Activated naive CD4-positive, alpha-beta T cell treated with anti-CD3 and anti-CD28 coated beads for 36 hours (primary cell): ENCODE data around the gene TMTC2. TPM values are rescaled to one million over a fixed set of nuclear protein-coding genes. Genes with fewer than 3 reads are reported as not detected.

ENCODE experiments used
- CTCF ChIA-PET: fragments of 350-600 bp; sonication (Branson Sonifier 250); formaldehyde crosslinking; loops from one replicate; lab custom pipeline; 2021; ENCODE audit warnings: antibody characterized with exemption; lab: Charles Lee
- DNase-seq: peaks from one replicate; pipeline ENCODE4 v3.0.0-alpha.2; 2020
- H3K27ac Mint-ChIP-seq: one replicate; pipeline ENCODE4 v1.8.0; 2021; ENCODE audit warnings: mild to moderate bottlenecking, mixed read lengths
- H3K27me3 Mint-ChIP-seq: one replicate; pipeline ENCODE4 v1.8.0; 2021; ENCODE audit warnings: low read depth, mixed read lengths
- H3K36me3 Mint-ChIP-seq: one replicate; pipeline ENCODE4 v1.8.0; 2021; ENCODE audit warnings: low read depth, mixed read lengths
- H3K4me1 Mint-ChIP-seq: one replicate; pipeline ENCODE4 v1.8.0; 2021; ENCODE audit warnings: low read depth, mixed read lengths
- H3K4me3 Mint-ChIP-seq: one replicate; pipeline ENCODE4 v1.8.0; 2021; ENCODE audit warnings: mild to moderate bottlenecking, moderate library complexity, mixed read lengths
- H3K9me3 Mint-ChIP-seq: one replicate; pipeline ENCODE4 v1.8.0; 2021; ENCODE audit warnings: mixed read lengths
- intact Hi-C: fragments of 100-400 bp; cut with micrococcal nuclease; formaldehyde crosslinking; loops from one replicate; pipeline ENCODE4 v1.15.1; 2023
- total RNA-seq, 2 experiments: library from RNA; stranded (reverse); gene quantifications; one replicate each; pipeline ENCODE4 v1.2.3, GENCODE V29; 2021

TMTC2 gene
- total RNA-seq, 2 experiments from 2014 or later = 3.1 TPM

DNA sequence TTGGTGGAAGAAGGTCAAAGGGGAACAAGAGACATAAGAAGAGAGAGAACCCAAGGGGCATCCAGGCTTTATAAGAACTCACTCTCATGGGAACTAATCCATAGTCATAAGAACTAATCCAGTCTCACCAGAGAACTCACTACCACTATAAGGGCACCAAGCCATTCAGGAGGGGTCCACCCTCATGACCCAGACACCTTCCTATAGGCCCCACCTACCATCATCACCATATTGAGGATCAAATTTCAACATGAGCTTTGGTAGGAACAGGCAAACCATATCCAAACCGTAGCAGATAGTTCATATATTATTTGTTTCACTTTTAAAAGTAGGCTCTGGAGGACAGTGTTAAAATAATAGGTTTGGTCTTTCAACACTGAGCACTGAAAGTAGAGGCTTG is 350.1 kb downstream of the TMTC2 start:
- H3K27me3 Mint-ChIP-seq = no peaks in the 10 kb centered on the region

DNA sequence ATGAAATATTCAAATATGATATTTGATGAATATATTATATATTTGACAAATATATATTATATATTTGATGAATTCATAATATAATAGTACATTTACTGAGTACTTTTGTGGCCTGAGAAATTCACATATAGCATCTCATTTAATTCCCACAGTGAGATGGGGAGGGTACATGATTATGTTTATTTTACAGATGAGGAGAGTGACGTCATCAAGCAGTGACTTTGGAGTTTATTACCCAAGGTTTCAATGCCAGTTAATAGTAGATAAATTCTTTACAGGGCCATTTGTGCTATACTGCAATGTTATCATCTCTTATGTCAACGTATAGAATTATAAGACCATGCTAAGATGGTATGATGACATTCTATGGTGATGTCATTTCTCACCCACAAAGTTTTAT is 352.7 kb downstream of the TMTC2 start:
- Mint-ChIP-seq H3K4me3 (no peak overlapping the region), H3K27me3 (no peaks in the 10 kb centered on the region), H3K4me1 (no peaks in the 10 kb centered on the region), H3K9me3 (no peaks in the 10 kb centered on the region), H3K36me3 (no peaks in the 10 kb centered on the region), H3K27ac (no peak overlapping the region)
- no peak for DNase-seq
- CTCF ChIA-PET = no interaction called here
- intact Hi-C loops = no loop called here

More for the DNA sequence above, 350.1 kb downstream of the TMTC2 start:
- Mint-ChIP-seq H3K9me3 (no peaks in the 10 kb centered on the region), H3K4me3 (no peak overlapping the region), H3K27ac (no peak overlapping the region), H3K4me1 (no peaks in the 10 kb centered on the region), H3K36me3 (no peaks in the 10 kb centered on the region)
- intact Hi-C loops = no loop called here
- no peak for DNase-seq
- CTCF ChIA-PET = no interaction called here

DNA sequence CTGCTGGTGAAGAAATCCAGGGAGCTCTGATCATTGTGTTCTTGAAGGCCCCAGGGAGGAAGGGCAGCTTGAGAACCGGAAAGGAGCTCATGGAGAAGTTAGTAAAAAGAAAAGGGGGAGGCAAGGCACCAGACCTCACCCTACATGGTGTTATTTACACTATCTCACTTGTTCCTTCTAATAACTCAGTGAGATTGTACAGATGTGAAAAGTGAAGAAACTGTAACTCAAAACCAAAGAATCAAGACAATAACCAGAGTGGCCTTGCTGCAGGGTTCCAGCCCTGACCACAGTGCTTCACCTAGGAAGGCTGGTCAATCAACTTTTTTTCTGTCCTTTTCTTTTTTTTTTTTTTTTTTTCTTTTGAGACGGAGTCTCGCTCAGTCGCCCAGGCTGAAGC is 353.6 kb downstream of the TMTC2 start:
- H3K9me3 Mint-ChIP-seq = no peaks in the 10 kb centered on the region
- no peak overlapping the region for H3K27ac Mint-ChIP-seq
- no peaks in the 10 kb centered on the region for H3K36me3 Mint-ChIP-seq
- intact Hi-C loops = no loop called here
- H3K27me3 Mint-ChIP-seq = no peaks in the 10 kb centered on the region
- H3K4me3 Mint-ChIP-seq = no peak overlapping the region
- CTCF ChIA-PET = interaction anchor here (0.6 kb wide), 1 partner anchor 10 kb away, joined by 9 read pairs; no protein-coding TSS in a partner anchor
- no peaks in the 10 kb centered on the region for H3K4me1 Mint-ChIP-seq
- no peak for DNase-seq

DNA sequence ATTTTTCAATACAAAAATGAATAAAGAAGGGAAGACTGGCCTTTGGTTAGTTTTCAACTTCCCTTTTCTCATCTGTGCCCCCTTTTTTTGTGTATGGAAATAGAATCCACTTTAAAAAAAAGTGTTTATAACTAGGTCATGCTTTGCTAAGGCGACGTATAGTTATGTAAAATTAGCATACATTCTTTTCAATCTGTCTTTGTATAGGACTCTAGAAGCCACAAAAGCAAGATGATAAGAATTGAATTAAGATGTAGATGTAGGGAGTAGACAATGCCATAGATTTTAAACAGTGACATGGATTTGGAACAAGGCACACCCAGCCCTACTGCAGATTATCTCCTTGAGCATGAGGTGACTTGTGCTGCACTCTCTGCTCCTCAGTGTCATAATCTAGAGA is 354.3 kb downstream of the TMTC2 start:
- H3K27me3 Mint-ChIP-seq = no peaks in the 10 kb centered on the region
- H3K4me1 Mint-ChIP-seq = no peaks in the 10 kb centered on the region
- H3K9me3 Mint-ChIP-seq = no peaks in the 10 kb centered on the region
- CTCF ChIA-PET = interaction anchor here (0.6 kb wide), 1 partner anchor 10 kb away, joined by 9 read pairs; no protein-coding TSS in a partner anchor
- intact Hi-C loops = no loop called here
- no peaks in the 10 kb centered on the region for H3K36me3 Mint-ChIP-seq
- DNase-seq = no peak
- H3K4me3 Mint-ChIP-seq = no peak overlapping the region
- H3K27ac Mint-ChIP-seq = no peak overlapping the region

DNA sequence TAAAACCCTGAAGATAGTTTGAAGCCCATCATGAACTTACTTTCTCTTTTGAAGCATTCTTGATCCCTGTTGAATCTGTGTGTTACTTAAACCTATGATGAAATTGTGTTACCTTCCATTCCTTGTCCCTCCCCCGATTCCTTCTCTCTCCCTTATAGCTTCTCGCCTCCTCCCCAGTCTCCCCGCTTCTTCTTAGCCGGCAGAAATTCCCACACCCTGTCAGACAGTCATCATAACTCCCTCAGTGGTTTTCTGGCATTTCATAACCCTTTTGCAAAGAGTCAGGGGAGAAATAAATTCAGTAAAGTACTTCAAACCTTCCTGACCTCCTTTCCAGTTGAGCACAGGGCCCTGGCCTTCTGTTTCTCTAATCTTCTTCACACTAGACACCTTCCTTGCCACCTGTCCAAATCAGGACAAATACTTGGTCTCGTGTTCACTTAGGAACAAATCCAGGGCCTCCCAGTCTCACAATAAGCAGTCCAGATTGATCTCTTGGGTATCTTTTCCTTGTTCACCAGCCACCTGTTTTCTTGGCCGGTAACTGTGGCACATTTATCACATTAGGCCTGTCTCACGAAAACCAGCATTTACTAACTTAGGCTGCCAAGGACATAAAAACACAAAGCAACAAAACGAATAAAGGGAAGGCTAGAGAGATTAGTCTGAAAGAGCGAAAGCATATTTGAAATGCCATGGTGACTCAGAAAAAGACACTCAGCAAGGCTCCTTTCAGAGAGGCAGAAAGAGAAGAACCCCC is 355.9 kb downstream of the TMTC2 start:
- CTCF ChIA-PET = no interaction called here
- H3K27me3 Mint-ChIP-seq = no peaks in the 10 kb centered on the region
- H3K4me3 Mint-ChIP-seq = no peak overlapping the region
- DNase-seq = no peak
- intact Hi-C loops = no loop called here
- H3K9me3 Mint-ChIP-seq = no peaks in the 10 kb centered on the region
- H3K36me3 Mint-ChIP-seq = no peaks in the 10 kb centered on the region
- no peak overlapping the region for H3K27ac Mint-ChIP-seq
- no peaks in the 10 kb centered on the region for H3K4me1 Mint-ChIP-seq

DNA sequence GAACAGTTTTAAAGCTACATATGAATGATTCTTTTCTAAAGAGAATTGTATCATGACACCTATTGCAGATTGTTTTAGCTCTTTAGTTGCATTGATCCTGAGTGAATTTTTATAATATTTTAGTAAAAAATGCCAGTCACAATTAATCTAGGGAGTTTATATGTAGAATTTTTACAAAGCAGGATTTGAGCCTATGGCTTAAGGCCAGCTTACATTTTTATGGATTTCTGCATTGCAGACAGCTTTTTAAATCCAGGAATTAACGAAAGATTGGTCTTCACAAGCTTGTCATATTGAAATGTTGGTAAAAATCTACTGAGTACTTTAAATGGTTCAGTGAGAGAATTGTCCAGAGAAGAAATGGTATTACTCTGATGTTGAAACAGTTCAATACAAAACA is 358.0 kb downstream of the TMTC2 start:
- no peak for DNase-seq
- intact Hi-C loops = no loop called here
- H3K4me1 Mint-ChIP-seq = no peaks in the 10 kb centered on the region
- H3K27me3 Mint-ChIP-seq = no peaks in the 10 kb centered on the region
- no peak overlapping the region for H3K4me3 Mint-ChIP-seq
- no peaks in the 10 kb centered on the region for H3K9me3 Mint-ChIP-seq
- H3K36me3 Mint-ChIP-seq = peaks cover 2% of the 10 kb centered on the region
- no peak overlapping the region for H3K27ac Mint-ChIP-seq
- CTCF ChIA-PET = no interaction called here

DNA sequence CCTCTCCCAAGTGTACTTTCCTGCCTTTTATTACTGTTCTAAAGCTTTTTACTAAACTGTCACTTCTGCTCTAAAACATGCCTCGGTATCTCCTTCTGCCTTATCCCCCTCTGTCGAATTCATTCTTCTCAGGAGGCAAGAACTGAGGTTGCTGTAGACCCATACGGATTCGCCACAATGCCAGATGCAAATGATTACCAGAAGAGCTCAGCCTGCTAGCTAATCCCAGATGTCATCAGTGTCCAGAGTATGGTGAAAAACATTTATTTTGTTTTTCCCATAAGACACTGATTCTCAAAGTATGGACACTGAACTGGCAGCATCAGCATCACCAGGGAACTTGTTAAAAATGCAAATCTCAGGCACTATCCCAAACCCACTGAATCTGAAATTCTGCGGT is 359.3 kb downstream of the TMTC2 start:
- CTCF ChIA-PET = no interaction called here
- Mint-ChIP-seq H3K9me3 (no peaks in the 10 kb centered on the region), H3K27ac (no peak overlapping the region), H3K27me3 (no peaks in the 10 kb centered on the region), H3K36me3 (peaks cover 2% of the 10 kb centered on the region), H3K4me3 (no peak overlapping the region), H3K4me1 (no peaks in the 10 kb centered on the region)
- intact Hi-C loops = no loop called here
- no peak for DNase-seq

DNA sequence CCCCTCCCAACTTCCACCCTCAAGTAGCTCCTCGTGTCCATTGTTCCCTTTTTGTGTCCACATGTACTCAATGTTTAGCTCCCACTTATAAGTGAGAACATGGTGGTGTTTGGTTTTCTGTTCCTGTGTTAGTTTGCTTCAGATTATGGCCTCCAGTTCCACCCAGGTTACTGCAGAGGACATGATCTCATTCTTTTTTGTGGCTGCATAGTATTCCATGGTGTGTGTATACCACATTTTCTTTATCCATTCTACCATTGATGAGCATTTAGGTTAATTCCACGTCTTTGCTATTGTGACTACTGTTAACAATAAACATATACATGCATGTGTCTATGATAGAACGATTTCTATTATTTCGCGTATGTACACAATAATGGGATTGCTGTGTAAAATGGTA is 362.6 kb downstream of the TMTC2 start:
- H3K27me3 Mint-ChIP-seq = no peaks in the 10 kb centered on the region
- no peak overlapping the region for H3K27ac Mint-ChIP-seq
- intact Hi-C loops = no loop called here
- H3K36me3 Mint-ChIP-seq = peaks cover 2% of the 10 kb centered on the region
- H3K4me1 Mint-ChIP-seq = no peaks in the 10 kb centered on the region
- no peak overlapping the region for H3K4me3 Mint-ChIP-seq
- CTCF ChIA-PET = no interaction called here
- no peaks in the 10 kb centered on the region for H3K9me3 Mint-ChIP-seq
- no peak for DNase-seq

DNA sequence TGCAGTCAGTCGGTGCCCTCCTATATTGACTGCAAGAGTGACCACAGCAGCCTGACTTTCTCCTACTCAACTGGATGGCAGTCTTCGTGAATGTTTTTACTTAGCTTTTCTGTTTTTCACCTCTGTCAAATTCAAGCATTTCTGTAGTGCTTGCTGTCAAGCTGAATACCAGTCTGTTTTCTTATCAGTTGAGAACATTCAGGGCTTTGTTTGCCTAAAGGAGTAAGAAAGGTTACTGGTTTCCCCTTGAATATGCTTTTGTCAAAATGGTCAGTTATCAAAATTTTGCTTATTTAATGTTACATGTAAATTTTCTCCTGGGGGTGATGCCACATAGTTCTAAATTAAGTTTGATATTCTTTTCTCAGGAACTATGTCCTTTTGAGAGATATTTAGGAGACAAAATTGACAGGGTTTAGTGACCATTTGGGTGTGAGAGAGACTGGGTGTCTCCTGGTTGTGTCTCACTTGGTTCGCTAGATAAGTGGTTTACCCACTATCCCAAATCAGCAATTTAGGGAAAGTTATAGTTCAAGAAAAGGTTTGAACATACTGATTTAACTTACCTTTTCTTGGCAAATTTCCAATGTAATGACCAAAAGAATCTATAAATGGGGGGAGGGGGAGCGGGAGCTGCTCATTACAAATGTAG is 366.3 kb downstream of the TMTC2 start:
- Mint-ChIP-seq H3K27me3 (no peaks in the 10 kb centered on the region), H3K9me3 (no peaks in the 10 kb centered on the region), H3K4me1 (no peaks in the 10 kb centered on the region), H3K27ac (no peak overlapping the region), H3K4me3 (no peak overlapping the region), H3K36me3 (peaks cover 2% of the 10 kb centered on the region)
- DNase-seq = no peak
- intact Hi-C loops = no loop called here
- CTCF ChIA-PET = no interaction called here

DNA sequence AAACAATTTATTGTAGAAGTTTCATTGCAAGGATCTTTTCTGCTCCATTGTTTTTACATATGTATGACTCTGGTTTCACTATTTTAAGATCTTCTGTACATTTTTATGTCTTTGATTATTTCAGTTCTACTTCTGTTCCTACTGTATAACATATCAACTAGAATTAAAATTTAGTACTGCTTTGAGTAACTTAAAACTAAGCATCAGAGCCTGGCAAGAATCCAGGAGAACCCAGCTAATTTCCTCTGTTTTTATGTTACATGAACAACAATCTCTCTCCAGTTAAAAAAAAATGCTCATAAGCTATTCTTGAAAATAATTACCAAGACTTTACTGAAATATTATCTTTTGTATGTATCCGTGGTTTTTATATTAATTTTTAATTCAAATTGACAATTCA is 370.7 kb downstream of the TMTC2 start:
- Mint-ChIP-seq H3K36me3 (no peaks in the 10 kb centered on the region), H3K27me3 (no peaks in the 10 kb centered on the region), H3K4me3 (no peak overlapping the region), H3K4me1 (no peaks in the 10 kb centered on the region), H3K27ac (no peak overlapping the region), H3K9me3 (no peaks in the 10 kb centered on the region)
- no peak for DNase-seq
- CTCF ChIA-PET = no interaction called here
- intact Hi-C loops = no loop called here

DNA sequence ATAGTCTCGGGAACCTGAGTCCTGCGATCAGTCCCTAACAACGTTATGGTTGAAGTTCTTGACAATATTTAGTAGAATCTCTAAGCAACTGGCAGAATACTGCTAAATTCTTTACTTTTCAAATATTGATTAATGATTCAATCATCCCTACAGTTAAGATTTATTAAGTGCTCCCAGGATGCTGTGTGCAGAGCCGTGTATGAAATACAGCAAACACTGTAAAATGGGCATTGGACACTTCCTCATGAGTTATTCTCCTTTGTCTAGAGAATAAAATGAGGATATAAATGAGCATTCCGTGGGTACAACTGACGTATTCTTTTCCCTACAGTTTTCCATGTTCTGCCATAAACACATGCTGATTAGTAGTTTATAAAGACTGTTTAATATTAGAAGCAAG is 372.4 kb downstream of the TMTC2 start:
- CTCF ChIA-PET = interaction anchor here (0.7 kb wide), 1 partner anchor 388 kb away, joined by 3 read pairs; no protein-coding TSS in a partner anchor
- Mint-ChIP-seq H3K4me1 (no peaks in the 10 kb centered on the region), H3K27ac (no peak overlapping the region), H3K9me3 (no peaks in the 10 kb centered on the region), H3K4me3 (no peak overlapping the region), H3K27me3 (no peaks in the 10 kb centered on the region), H3K36me3 (no peaks in the 10 kb centered on the region)
- DNase-seq = no peak
- intact Hi-C loops = no loop called here

DNA sequence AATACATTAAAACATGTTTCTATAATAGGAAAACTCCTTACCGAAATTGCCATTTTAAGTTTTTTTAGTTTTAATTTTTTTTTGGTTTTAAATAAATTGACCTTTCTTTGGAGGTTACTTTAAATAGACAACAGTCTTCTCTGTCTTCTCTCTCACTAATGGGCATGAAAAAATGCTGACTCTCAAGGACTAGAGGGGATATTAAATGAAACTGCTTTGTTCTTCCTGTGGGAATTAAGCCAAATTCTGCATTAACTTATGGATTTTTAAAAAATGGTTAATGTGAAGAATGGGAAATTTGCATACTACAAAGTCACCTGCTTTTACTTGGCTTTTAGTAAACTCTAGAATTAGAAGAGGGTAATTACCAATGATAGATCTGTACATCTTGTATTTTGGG is 378.9 kb downstream of the TMTC2 start:
- Mint-ChIP-seq H3K36me3 (no peaks in the 10 kb centered on the region), H3K9me3 (peaks cover 2% of the 10 kb centered on the region), H3K4me1 (no peaks in the 10 kb centered on the region), H3K27me3 (no peaks in the 10 kb centered on the region), H3K4me3 (no peak overlapping the region), H3K27ac (no peak overlapping the region)
- CTCF ChIA-PET = no interaction called here
- DNase-seq = no peak
- intact Hi-C loops = no loop called here

DNA sequence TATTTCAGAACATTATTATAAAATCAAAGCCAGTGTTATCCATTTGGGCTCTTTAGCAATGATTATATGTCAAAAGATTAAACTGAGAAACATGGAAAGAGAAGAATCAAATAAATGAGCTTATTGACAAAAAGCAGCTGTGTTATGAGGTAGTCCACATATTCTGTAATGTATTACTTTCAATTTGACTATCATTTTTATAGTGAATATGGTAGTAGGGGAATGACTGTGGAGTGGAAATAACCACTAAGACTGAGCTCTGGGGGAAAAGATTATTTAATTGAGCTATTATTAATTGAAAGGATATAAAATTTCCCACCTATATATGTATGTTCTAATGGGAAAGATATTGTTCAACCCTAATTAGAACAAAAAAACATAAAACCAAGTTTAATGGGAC is 381.3 kb downstream of the TMTC2 start:
- Mint-ChIP-seq H3K9me3 (peaks cover 5% of the 10 kb centered on the region), H3K36me3 (no peaks in the 10 kb centered on the region), H3K4me1 (no peaks in the 10 kb centered on the region), H3K27ac (no peak overlapping the region), H3K27me3 (no peaks in the 10 kb centered on the region), H3K4me3 (no peak overlapping the region)
- CTCF ChIA-PET = interaction anchor here (1.3 kb wide), 1 partner anchor 9 kb away, joined by 3 read pairs; no protein-coding TSS in a partner anchor
- intact Hi-C loops = no loop called here
- DNase-seq = no peak
